ENCODE data around the gene CD248.

Gene CD248

GRCh38 chr11:66327171-66328030 lies 10.6 kb upstream of the CD248 start:
- no peak for TF ChIP-seq CTCF (IDR thresholded peaks at IDR 0.05)
- H3K27ac ChIP-seq = peak overlapping the region; percentile 37 to 89
- peak overlapping the region; percentile 21 for H3K4me3 ChIP-seq
- DNase-seq (ENCODE audit: low spot score) = no peak

DNA sequence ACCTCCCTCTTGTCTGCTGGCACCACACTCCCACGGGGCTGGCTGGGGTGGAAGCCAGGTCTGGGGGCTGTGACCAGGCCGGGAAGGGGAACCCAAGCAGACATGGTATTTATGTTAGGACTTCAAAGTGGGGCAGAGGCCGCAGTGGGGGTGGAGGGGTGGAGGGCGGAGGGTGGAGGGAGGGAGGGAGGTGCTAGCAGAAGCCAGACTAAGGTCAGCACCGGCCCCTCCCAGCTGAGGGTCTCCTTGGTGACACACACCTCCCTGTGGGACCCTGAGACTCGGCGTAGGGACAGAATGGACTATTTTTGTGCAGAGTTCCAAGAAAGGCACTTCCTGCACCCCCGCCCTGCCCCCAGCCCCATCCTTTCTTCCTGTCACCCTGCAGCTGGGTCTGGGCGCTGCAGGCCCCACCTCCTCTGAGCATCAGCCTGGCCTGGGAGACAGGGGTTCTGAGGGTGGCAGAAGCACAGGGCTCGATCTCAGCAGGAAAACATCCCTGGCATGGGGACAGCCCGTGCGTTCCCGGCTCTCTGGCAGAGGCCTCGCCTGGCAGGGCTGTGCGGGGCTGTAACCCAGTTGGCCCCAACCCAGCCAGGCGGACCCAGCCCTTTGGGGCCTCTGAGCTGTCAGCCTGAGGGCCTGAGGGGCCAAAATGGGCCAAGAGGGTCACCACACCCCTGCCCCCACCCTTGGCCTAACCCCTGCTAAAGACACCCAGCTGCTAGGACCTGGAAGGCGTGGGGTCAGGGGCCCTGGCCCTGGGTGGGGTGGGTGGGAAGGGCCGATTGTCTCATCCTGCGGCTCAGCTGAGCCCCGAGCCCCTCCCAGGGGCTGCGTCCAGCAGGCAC lies 9.6 kb upstream of the CD248 start:
- peak overlapping the region; percentile 37 to 89 for H3K27ac ChIP-seq
- no peak for DNase-seq (ENCODE audit: low spot score)
- peak overlapping the region; percentile 21 for H3K4me3 ChIP-seq
- TF ChIP-seq CTCF (IDR thresholded peaks at IDR 0.05) = no peak

DNA sequence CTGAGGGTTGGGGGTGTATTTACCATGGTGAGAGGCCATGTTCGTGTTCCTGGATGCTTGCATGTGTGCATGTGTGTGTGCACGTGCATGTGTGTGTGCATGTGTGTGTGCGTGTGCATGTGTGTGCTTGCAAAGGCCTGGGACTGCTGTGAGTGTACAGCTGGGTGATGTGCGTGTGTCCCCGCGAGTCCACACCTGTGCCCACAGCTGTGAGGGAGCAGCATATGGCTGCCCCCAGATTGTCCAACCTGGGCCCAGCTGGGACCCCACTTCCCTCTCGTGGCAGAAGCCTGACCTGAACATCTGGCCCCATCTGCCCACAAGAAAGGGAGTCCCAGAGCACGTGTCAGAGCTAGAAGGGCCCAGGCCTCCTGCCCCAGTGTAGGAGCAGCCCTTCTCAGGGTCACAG lies 8.4 kb upstream of the CD248 start:
- H3K27ac ChIP-seq = peak overlapping the region in 1 of 2 donors; percentile 89
- no peak for TF ChIP-seq CTCF (IDR thresholded peaks at IDR 0.05)
- DNase-seq (ENCODE audit: low spot score) = no peak
- no peak overlapping the region for H3K4me3 ChIP-seq

GRCh38 chr11:66324664-66325063 lies 7.8 kb upstream of the CD248 start:
- no peak for DNase-seq (ENCODE audit: low spot score)
- Histone ChIP-seq H3K27ac (peak overlapping the region in 1 of 2 donors; percentile 89), H3K4me3 (no peak overlapping the region)
- TF ChIP-seq CTCF (IDR thresholded peaks at IDR 0.05) = no peak

GRCh38 chr11:66323684-66324083 lies 6.8 kb upstream of the CD248 start:
- no peak for DNase-seq (ENCODE audit: low spot score)
- Histone ChIP-seq H3K27ac (no peak overlapping the region), H3K4me3 (no peak overlapping the region)
- TF ChIP-seq CTCF (IDR thresholded peaks at IDR 0.05) = no peak

- no peak for TF ChIP-seq CTCF (IDR thresholded peaks at IDR 0.05)
- peak; percentile 81 for DNase-seq (ENCODE audit: low spot score)
- Histone ChIP-seq H3K4me3 (no peak overlapping the region), H3K27ac (peak overlapping the region in 1 of 2 donors; percentile 56)
Observed at GRCh38 chr11:66322732-66323427, 6.0 kb upstream of the CD248 start.
